GDM1 (cell line): ENCODE results near the gene ANGEL1.
A peak's percentile ranks its signal among the peaks of the same experiment; 100 is the strongest.

Experiments
- DNase-seq: peaks from one replicate; lab custom pipeline; 2025; lab: John Stamatoyannopoulos, UW

ANGEL1 gene, protein sequence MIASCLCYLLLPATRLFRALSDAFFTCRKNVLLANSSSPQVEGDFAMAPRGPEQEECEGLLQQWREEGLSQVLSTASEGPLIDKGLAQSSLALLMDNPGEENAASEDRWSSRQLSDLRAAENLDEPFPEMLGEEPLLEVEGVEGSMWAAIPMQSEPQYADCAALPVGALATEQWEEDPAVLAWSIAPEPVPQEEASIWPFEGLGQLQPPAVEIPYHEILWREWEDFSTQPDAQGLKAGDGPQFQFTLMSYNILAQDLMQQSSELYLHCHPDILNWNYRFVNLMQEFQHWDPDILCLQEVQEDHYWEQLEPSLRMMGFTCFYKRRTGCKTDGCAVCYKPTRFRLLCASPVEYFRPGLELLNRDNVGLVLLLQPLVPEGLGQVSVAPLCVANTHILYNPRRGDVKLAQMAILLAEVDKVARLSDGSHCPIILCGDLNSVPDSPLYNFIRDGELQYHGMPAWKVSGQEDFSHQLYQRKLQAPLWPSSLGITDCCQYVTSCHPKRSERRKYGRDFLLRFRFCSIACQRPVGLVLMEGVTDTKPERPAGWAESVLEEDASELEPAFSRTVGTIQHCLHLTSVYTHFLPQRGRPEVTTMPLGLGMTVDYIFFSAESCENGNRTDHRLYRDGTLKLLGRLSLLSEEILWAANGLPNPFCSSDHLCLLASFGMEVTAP

DNA sequence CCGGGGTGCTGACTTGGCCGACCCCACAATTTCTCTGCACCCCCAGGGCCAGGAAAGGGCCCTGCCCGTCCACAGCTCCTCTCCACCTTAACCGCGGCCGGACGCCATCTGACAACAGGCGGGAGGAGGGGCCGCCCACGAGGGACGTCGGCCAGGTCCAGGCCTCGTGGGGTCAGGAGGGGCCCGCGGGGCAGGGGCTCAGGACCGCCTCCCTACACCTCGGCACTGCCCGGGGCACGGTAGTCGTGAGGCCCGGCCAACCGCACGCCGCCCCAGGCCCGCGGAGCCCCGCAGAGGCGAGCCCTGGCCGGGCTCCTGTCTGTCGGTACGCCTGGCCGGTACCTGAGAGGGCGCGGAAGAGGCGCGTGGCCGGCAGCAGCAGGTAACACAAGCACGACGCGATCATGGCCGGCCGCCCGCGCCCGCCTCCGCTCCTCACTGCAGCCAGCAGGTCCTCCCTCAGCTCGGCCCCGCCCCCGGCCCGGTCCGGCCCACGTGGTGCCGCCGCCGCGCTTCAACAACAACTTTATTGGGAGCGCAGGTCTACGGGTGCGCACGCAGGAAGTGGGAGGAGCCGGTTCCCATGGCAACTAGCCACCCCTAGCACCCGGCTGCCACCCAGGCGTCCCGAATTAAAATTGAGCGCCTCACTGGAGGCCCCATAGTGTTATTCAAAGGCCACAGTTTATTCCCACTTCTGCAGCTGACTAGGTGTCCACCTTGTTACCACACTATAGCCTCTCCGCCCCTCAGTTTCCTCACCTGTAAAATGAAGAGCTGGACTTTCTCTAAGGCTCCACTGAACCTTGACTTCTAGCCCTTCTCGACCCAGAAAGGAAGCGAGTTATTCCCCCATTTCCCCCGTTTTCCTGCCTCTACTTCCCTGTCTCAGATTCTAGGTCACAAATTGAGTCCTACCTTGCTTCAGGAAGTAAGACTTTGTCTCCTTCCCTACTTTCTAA is at the start of gene ANGEL1:
Gene ANGEL1, minus strand, starts transcription at position 461 of the 962 bp plus-strand sequence. Its CDS starts 55 bp downstream, at position 406.
- peak; percentile 90 for DNase-seq

DNA sequence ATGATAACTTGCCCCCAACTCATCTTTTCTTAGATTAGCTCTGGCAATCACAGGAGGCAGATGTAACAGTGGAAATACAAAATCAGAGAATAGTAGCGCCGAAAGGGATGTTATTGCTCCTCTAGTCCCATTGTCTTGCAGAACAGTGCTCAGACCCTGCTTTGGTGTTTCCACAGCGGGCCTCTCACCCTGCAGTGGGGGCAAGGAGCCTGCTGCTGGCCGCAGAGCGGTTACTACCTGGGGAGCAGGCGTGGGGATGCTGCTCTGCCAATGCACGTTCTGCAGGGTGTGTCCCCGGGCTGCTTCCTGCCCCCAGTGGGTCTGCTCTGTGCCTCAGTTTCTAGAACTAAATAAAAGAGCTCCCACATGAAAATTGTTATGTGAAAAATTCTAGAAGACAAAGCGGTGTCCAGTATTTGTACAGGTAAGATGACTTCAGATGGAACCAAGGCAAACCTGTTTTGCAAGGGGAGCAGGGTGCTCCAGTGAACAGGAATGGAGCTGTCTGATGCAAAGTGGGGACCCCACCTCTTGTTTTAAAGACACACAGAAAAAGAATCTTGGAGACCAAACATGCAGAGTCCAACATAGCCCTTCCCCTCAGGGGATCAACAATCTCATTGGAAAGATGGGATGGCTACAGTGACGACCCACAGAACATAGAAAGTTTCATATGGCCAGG is 49.0 kb upstream of the ANGEL1 start:
- no peak for DNase-seq

DNA sequence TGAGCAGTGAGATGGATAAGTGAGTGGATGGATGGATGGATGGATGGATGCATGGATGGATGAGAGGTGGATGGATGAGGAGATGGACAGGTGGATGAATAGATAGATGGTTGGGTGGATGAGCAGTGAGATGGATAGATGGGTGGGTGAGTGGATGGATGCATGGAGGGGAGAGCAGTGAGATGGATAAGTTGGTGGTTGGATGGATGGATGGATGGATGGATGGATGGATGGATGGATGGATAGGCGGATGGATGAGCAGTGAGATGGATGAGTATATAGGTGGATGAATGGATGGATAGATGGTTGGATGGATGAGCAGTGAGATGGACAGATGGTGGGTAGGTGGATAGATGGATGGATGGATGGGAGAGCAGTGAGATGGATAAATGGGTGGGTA is 44.1 kb upstream of the ANGEL1 start:
- no peak for DNase-seq

DNA sequence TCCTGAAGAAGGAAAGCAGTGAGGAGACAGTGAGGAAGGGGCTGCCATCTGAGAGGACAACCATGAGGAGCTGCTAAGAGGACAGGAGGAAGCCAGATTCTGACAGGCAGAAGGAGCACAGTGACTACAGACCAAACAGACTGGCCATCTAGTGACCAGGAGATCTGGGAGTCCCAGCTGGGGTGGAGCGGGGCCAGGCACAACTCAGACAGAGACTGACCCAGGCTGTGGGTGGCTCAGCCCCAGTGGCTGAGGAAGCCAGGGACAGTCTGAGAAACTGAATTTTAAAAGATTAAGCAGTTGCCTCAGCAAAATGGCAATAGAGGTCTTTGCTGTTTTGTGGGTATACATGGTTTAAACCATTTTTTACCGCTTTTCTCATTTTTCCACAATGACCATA is 42.4 kb upstream of the ANGEL1 start:
- DNase-seq: no peak

DNA sequence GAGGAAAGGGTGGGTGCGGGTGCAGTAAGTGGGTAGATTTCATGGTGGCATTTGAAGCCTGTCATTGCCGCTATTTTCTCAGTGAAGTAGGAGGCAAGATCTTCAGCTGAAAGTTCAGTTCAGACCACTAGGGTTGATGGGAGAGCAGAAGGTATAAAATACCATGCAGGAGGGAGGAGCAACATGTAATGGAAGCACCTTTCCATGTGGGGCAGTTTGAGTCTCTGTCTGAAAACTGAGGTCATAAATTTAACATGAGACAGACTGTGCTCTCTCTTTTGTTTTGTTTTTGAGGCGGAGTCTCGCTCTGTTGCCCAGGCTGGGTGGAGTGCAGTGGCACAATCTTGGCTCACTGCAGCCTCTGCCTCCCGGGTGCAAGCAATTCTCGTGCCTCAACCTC is 36.2 kb upstream of the ANGEL1 start:
- DNase-seq: no peak

DNA sequence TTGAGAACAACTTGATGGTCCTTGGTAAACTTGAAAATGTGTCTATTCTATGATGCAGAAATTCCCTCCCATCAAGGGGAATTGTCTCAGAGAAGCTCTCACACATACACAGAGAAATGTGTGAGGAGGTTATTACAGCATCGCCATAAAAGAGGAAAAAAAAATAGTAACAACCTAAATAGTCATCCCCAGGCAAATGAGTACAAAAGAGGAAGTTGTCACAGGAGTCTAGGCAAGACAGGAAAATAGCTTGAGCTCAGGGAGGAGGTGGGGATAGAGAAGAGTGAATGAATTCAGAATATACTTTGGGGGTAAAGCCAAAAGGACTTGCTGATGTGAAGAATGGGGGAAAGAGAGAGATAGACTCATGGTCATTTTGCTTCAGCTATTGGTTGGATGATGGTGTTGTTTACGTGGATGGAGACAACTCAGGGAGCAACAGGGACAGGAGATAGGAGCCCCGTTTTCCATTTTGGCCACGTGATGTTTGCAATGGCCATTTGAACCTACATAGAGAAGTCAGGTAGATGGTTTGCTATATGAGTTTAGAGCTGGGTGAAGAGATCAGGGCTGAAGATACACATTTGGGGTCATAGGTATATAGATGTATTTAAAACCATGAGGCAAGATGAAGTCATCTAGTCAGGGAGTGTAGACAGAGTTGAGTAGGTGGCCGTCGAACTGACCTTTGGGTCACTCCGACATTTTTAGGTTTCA is 33.8 kb upstream of the ANGEL1 start:
- DNase-seq: peak; percentile 63

DNA sequence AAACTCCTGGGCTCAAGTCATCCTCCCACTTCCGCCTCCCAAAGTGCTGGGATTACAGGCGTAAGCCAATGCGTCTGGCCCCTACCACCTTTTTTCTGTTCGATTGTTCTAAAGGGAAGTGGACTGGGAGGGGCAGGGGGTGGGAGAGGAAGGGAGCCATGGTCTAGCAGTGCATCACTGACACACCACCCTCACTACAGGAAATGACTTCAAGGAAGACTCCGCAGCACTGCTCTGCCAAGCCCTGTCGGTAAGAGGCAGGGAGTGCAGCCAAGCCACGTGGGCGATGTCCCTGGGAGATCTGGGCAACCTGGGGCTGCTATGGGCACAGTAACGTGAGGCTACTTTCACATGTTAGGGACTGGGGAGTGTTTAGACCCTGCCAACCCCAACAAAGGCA is 31.5 kb upstream of the ANGEL1 start:
- peak; percentile 75 for DNase-seq

DNA sequence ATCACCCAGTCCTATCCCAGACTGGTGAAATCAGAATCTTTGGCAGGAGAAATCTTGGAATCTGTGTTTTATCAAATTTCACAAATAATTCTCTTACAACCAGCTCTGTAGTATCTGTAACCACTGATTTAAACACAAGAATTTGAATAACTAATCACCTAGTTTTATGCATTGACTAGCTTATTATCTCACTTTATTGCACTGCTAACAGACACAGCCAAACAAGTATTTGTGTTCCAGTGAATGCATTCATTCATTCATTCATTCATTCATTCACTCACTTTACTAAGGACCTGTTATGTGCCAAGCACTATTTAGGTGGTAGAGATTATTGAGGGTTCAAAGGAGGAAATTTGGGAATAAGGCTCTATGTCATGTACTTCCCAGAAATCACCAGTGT is 29.7 kb upstream of the ANGEL1 start:
- no peak for DNase-seq

DNA sequence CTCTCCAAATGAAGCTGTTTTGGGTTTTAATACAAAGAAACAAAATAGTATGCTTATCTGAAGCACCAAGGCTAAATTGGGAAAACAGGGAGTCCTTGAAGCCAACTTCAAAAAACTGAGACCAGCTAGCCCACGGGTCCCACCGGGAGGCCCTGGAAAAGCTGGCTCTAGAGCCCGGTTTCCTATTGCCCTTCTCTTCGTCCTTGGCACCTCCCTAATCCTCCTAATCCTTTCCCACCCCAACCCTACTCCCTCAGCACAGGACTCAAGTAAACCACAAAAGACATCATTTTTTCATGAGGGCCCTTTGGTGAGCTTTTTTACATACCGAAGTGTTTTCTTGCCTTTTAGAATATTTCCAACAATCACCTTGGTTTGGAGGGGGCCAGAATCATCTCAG is 24.8 kb upstream of the ANGEL1 start:
- no peak for DNase-seq

DNA sequence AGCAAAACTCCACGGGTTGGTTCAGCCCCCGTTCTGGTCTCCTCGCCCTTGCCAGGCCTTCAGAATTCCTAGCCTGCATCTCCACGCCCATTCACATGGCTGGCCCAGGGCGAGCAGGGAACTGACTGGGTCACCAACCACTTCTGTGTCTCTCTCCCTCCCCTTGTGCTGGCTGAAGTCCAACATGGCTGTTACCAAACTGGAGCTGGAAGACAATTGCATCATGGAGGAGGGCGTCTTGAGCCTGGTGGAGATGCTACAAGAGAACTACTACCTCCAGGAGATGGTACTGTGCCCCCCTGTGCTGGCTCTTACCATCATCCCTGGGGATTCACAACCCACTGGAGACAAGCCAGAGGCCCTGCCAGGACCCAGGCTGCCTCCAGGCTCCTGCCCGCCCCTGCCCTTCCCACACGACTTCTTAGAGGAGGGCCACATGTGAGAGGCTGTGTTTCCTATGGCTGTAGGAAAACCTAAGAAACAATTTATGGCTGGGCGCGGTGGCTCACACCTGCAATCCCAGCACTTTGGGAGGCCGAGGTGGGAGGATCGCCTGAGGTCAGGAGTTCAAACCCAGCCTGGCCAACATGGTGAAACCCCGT is 23.4 kb upstream of the ANGEL1 start:
- DNase-seq: no peak

DNA sequence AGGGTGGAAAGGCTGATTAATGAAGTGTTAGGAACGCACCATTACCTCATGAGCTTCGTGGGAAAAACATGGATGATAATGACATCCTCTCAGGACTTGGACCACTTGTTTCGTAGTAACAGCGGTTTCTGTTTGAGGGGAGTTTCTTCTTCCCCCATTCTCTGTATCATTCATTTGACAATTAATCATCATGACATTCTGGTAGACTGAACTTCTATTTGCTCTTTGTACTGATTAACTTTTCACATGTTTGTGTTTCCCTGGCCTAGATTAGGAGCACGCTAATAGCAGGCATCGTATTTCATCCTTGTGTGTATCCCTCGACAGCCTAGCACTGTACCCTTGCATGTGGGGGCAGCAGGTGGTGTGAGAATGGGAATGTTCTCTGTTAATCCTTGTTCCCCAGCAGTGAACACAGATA is 21.6 kb upstream of the ANGEL1 start:
- no peak for DNase-seq

DNA sequence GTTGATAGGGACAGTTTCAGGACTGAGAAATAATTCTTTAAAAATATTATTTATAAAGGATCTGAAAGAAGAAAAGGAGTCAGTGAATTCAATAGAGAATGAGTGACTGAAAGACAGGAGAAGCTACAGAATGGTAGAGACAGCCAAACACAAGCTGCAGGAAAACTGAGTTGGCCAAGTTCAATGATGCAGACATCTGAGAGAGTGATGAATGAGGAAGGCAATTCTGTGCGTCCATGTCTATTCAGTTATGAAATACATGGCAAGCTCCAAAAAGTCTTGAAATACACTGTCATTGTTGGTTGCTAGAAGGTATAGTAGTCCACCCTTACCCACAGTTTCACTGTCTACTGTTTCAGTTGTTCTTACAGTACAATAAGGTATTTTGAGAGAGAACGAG is 20.3 kb upstream of the ANGEL1 start:
- DNase-seq: no peak

DNA sequence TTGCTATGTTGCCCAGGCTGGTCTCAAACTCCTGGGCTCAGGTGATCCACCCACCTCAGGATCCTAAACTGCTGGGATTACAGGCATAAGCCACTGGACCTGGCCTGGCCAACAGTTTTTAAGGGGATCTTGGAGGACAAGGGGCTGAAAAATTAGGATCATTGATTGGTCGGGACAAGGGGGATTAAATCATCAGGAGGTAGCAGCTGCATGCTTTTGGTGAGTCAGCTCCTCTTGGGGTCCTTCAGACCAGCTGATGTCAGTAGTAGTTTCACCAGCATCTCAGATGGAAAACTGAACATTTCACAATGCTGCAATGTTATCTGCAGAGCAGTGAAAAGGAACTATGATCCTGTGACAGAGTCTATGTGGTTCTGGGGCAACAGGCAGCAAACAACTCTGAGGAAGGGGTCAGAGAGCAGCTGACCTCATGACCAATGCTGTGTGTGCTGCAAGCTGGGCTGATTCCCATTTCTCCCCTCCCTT is 19.9 kb upstream of the ANGEL1 start:
- DNase-seq: no peak

DNA sequence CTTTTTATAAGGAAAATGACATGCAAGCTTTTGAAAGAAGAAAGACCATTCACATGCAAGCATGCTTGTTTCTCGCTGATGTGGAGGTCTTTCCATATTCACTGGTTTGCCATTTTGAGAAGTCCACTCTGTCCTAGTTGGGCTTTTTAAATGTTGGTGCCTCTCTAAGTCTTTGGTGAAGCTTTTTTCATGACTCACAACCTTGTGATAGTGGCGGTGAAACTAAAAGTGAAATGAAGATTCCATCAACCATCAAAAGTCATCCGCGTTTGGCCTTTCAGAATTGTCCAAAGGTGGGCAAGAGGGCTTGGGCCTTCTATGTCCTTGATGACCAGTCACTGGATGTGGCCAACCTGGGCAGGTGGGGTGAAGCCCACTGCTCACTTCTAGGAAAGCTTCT is 17.9 kb upstream of the ANGEL1 start:
- DNase-seq: no peak

DNA sequence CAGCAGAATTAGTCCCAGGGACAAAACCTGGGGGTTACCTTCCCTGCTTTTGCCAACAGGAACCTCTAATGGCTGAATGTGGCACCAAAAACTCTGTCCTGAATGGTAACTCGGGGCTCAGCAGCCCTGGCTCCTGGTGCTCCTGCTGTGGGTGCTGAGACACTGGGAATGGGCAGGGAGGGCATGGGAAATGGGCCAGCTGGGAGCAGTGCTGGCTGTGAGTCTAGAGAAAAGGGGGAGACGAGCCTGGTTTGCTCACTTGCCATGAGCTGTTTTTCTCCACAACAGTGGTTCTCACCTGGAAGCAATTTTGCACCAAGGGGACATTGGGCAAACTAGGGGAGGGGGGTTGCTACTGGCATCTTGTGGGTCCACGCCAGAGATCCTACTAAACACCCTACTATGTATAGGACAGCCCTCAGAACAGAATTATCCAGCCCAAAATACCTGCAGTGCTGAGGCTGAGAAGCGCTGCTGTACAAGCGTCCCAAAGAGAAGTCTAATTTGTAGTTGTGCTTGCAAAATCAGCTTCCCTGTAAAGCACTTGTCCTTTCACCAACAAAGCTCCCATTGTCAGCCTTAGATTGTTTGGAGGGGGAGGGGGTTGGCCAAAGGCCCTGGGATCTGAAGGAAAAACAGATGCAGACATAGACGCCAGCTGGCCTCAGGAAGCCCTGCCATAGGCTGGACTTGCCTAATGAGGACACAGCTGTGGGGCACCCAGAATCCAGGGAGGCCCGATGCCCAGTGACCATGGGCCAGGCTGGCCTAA is 17.2 kb upstream of the ANGEL1 start:
- no peak for DNase-seq

DNA sequence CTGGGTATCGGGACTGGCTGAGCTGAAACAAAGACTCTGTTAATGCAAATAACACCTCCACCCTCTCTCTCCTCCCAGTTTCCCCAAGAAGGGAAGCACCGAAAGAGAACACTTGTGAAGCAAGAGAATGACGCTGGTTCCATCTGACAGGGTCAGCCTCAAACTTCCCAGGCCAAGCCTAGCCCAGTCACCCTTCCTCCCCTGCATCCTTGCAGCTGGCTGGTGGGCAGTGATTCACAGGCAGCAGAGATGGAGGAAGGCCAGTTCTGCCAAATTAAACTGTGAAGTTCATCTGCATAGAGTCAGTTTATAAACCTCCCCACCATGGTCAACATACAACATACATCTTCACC is 16.3 kb upstream of the ANGEL1 start:
- DNase-seq: no peak

DNA sequence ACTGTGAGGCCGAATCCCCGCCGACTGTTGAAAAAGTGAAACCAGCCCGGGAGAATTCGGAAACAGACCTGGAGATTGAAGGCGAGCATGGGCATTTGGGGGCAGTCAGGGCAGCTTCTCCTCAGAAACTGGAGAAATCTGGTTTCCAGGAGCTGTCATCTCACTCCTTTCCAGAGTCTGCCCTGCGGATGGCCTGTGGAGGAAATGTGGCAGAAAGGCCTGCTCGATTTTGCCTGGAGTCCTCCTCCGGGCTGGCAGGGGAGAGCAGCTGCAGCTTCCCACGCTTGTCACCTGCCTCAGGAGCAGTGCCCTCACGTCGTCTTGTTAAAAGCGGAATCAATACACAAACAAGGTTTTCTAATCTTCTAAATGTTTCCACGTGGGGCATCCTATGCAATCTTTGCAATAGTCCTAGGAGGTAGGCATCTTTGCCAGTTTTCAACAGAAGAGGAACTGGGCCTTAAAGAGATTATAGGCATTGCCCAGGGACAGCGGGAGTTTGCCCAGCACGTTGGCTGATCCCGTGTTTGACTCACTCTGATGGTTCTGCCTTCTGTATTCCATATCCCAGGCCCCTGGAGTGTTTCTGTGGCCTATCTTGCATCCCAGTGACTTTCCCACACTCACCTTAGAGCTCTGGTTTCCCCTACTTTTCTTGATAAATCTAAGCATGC is 15.8 kb upstream of the ANGEL1 start:
- no peak for DNase-seq

DNA sequence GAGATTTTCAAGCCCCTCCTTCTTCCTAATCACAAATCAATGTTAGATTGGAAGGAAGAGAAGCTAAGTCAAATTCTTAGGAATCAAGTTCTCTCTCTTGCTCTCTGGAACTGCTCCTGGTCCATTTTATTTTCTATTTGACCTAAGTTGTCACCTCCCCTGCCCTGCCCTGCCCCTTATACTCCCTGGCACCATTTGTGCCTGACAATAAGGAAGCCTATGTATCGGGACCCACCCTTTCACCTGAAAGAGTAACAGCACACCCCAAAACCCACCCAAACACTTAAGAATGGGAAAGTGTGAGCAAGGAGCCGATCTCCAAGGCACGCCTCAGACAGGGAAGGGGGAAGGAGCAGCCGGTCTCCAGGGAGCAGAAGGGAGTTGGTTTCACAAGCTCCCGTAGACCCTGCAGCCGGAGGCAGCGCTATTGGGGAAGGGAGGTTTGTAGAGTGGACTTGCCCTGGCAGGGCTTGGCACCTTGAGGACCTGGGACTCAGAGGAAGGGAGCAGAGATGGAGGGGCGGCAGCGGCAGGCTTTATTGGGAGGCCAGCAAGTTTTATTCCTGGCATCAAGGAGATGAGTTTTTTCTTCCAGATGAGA is 15.1 kb upstream of the ANGEL1 start:
- DNase-seq: no peak

DNA sequence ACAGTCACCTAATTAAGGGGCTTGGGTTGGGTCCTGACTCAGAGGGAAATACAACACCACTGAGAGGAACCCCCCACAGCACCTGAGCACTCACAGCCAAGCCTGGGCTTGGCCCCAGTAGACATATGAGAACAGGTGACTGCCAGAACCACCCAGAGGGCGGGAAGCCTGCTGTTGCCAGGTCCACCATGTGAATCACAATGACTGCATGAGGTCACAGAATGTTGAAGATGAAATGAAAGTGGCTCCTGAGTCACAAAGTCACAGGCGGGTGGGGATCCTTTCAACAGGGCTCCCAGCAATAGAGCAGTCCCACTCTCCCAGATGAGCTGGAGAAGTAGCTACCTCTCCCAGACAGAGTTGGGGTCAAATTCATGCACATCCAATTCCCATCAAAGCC is 13.4 kb upstream of the ANGEL1 start, which contains the start of gene LRRC74A:
Gene LRRC74A, plus strand, starts transcription at position 287 of the 400 bp plus-strand sequence. CDS start 290 bp downstream, outside the sequence.
- DNase-seq: no peak
